Nephron progenitor cell (in vitro differentiated cells): ENCODE data around the gene JAG2.
A peak's percentile ranks its signal among the peaks of the same experiment; 100 is the strongest.

Source experiments
- DNase-seq: peaks from one replicate; pipeline ENCODE4 v3.0.0; 2021
- H3K27ac Mint-ChIP-seq: 2 replicates; pipeline ENCODE4 v1.8.0; 2021; ENCODE audit warnings: mild to moderate bottlenecking, moderate library complexity, mixed read lengths
- H3K27me3 Mint-ChIP-seq: 2 replicates; pipeline ENCODE4 v1.8.0; 2021; ENCODE audit warnings: mild to moderate bottlenecking, low read depth, mixed read lengths; ENCODE audit not compliant: poor library complexity
- H3K36me3 Mint-ChIP-seq: 2 replicates; pipeline ENCODE4 v1.8.0; 2021; ENCODE audit warnings: low read depth, mixed read lengths
- H3K4me1 Mint-ChIP-seq: 2 replicates; pipeline ENCODE4 v1.8.0; 2021; ENCODE audit warnings: mixed read lengths
- H3K4me3 Mint-ChIP-seq: 2 replicates; pipeline ENCODE4 v1.8.0; 2021; ENCODE audit warnings: mild to moderate bottlenecking, moderate library complexity, mixed read lengths
- H3K9me3 Mint-ChIP-seq: 2 replicates; pipeline ENCODE4 v1.8.0; 2021; ENCODE audit warnings: mild to moderate bottlenecking, moderate library complexity, mixed read lengths
- TF ChIP-seq, protein P1 (sequence below): fragments of 200-600 bp; sonication (generic); IDR thresholded peaks from 2 replicates; pipeline ENCODE4 v1.5.0; 2021; ENCODE audit warnings: antibody characterized with exemption

The JAG2 gene

DNA sequence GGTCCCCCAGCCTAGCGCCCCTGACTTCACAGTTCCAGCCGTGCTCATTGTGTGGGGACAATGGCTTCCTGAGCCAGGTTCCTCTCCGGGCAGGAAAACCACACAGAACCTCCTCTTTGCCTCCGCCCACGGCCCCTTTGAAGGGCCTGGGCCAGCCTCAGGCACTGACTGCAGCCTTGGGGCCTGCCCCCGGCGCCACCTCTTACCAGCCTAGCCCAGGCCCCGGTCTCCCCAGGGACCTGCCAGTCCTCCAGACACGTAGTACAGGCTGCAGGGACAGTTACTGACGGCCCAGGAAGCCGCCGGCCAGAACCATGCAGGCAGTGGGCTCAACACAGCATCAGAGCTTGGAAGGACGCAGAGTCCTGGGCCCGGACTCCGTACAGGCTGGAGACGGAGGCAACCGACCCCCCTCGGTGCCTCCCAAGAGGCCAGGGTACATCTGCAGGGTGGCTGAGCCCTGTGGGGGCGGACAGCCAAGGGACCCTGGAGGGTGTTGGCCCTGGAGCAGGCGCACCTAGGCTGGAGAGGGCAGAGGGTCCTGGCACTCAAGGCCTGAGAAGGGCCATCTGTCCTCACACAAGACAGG is 33.4 kb upstream of the JAG2 start:
- Mint-ChIP-seq H3K36me3 (no peaks in the 10 kb centered on the region), H3K27me3 (peaks cover 25% of the 10 kb centered on the region), H3K9me3 (no peaks in the 10 kb centered on the region), H3K27ac (no peak overlapping the region), H3K4me1 (peaks cover 9% of the 10 kb centered on the region), H3K4me3 (no peak overlapping the region)
- no peak for DNase-seq
- TF ChIP-seq, protein P1, sequence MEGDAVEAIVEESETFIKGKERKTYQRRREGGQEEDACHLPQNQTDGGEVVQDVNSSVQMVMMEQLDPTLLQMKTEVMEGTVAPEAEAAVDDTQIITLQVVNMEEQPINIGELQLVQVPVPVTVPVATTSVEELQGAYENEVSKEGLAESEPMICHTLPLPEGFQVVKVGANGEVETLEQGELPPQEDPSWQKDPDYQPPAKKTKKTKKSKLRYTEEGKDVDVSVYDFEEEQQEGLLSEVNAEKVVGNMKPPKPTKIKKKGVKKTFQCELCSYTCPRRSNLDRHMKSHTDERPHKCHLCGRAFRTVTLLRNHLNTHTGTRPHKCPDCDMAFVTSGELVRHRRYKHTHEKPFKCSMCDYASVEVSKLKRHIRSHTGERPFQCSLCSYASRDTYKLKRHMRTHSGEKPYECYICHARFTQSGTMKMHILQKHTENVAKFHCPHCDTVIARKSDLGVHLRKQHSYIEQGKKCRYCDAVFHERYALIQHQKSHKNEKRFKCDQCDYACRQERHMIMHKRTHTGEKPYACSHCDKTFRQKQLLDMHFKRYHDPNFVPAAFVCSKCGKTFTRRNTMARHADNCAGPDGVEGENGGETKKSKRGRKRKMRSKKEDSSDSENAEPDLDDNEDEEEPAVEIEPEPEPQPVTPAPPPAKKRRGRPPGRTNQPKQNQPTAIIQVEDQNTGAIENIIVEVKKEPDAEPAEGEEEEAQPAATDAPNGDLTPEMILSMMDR: no peak

DNA sequence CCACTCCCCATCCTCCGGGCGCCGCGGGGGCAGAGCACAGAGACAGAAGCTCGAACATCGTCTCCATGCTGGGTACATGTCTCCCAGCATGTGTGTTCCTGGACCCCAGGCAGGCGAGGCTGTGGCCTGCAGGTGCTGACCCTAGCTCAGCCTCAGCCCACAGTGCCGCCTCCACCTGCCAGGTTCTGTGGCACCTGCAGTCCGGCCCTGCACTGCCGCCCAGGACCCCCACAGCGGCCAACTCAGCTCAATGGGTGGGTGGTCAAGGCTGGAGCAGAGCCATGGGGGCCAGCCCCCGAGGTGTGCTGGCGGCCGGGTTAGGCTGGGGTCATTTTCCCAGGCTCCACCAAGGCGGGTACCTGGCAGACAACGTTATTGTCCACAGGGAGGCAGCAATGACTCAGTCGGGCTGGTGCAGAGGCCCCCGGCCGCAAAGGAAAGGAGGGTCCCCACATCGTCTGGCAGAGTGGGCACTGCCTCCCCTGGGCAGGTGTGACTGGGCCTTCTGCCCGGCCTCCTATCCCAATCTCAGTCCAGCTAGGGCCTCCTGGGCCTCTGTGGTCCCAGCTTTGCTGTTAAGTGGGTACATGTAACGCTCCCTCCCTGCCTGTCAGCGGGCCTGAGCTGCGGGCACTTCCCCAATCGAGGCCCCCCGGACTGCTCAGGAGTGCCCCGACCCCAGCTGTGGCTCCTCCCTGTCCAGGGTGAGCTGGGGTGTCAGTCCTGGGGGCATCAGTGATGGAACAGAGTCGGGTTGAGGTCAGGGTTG is 32.8 kb upstream of the JAG2 start:
- Mint-ChIP-seq H3K36me3 (no peaks in the 10 kb centered on the region), H3K4me1 (peaks cover 9% of the 10 kb centered on the region), H3K9me3 (no peaks in the 10 kb centered on the region), H3K27ac (no peak overlapping the region), H3K27me3 (peaks cover 26% of the 10 kb centered on the region), H3K4me3 (no peak overlapping the region)
- TF ChIP-seq, protein P1: no peak
- DNase-seq: no peak

DNA sequence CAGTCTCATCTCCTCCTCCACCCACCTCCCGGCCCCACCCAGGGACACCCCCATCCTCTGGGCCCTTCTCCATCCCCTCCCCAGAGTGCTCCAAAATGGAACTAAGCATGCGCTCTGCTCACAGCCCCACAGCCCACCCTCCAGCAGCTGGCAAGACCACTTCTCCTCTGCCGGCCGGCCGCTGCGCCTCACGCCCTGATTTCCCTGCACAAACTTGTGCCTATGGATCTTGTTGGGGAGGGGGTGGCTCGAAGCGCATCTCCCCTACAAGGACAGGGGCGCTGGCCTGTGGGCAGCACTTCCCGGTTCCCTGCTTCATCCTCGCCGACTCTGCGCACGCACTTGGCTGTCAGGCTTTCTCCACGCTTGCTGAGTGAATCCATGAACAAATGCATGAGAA is 32.1 kb upstream of the JAG2 start:
- peaks cover 30% of the 10 kb centered on the region for H3K27me3 Mint-ChIP-seq
- H3K4me3 Mint-ChIP-seq: no peak overlapping the region
- TF ChIP-seq, protein P1: no peak
- DNase-seq: no peak
- H3K9me3 Mint-ChIP-seq: no peaks in the 10 kb centered on the region
- H3K27ac Mint-ChIP-seq: no peak overlapping the region
- H3K4me1 Mint-ChIP-seq: peaks cover 11% of the 10 kb centered on the region
- no peaks in the 10 kb centered on the region for H3K36me3 Mint-ChIP-seq

DNA sequence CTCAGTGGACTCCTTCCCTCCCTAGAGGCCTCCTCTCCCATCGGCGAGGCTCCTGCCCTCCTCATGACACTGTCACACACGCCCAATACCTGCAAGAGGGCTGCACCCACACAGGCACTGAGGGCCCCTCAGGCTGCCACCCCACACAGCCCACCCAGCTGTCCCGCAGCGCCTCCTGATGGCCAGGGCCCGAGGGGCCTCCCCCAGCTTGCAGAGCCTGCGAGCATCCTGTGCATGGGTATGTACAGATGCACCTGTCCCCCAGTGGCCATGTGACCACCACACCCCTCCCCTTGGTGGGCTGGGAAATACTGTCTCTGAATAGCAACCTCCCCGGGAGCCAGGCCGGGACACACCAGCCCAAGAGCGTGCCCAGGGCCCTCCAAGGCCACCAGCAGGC is 31.5 kb upstream of the JAG2 start:
- H3K36me3 Mint-ChIP-seq: no peaks in the 10 kb centered on the region
- H3K27me3 Mint-ChIP-seq: peaks cover 35% of the 10 kb centered on the region
- peaks cover 15% of the 10 kb centered on the region for H3K4me1 Mint-ChIP-seq
- no peak overlapping the region for H3K27ac Mint-ChIP-seq
- DNase-seq: no peak
- TF ChIP-seq, protein P1: no peak
- H3K9me3 Mint-ChIP-seq: no peaks in the 10 kb centered on the region
- no peak overlapping the region for H3K4me3 Mint-ChIP-seq

DNA sequence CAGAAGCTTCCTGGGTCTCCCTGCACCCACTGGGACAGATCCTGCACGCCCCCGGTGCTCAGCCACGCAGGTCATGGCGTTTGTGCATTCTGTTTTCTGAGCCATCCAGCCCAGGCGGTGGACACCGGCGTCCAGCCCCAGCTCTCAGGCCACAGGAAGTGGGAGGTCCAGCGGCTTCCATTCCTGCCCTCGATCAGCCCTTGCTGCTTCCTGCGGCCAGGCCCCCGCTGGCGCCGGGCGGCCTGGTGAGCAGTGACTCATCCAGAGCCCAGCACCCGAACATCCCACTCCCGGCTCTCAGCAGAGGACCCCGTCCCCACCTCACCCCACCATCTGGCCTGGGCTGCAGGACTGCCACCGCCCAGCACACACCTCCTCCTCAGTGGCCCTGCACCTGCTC is 30.5 kb upstream of the JAG2 start:
- H3K27me3 Mint-ChIP-seq: peaks cover 40% of the 10 kb centered on the region
- TF ChIP-seq, protein P1: no peak
- H3K4me3 Mint-ChIP-seq: peak overlapping the region; percentile 32
- peaks cover 21% of the 10 kb centered on the region for H3K4me1 Mint-ChIP-seq
- no peak overlapping the region for H3K27ac Mint-ChIP-seq
- no peak for DNase-seq
- H3K9me3 Mint-ChIP-seq: no peaks in the 10 kb centered on the region
- no peaks in the 10 kb centered on the region for H3K36me3 Mint-ChIP-seq

DNA sequence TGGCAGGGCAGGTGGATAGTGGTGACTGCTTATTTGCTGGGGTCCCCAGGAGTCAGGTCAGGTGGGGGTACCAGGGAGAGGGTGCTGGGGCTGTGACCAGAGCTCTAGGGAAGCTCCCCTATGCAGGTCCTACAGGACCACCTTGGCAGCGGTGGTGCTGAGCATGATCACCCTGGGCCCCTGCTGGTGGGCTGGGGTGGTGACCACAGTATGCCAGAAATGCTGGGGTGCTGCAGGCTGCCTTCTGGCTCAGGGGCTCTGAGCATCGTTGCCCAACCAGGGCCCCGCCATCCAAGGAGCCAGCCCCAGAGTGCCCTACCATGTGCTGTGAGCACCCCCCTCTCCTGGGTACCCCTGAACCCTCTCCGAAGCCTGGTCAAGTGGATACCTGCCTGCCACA is 30.0 kb upstream of the JAG2 start:
- H3K9me3 Mint-ChIP-seq: no peaks in the 10 kb centered on the region
- peaks cover 40% of the 10 kb centered on the region for H3K27me3 Mint-ChIP-seq
- TF ChIP-seq, protein P1: no peak
- DNase-seq: no peak
- peaks cover 21% of the 10 kb centered on the region for H3K4me1 Mint-ChIP-seq
- no peak overlapping the region for H3K27ac Mint-ChIP-seq
- no peak overlapping the region for H3K4me3 Mint-ChIP-seq
- H3K36me3 Mint-ChIP-seq: no peaks in the 10 kb centered on the region
